LNCAP (cell line): ENCODE measurements around the gene OR1K1.

Experiments
- CTCF ChIP-seq: fragments of 450-650 bp; IDR thresholded peaks from 2 replicates; pipeline ENCODE4 v1.5.1; 2017; ENCODE audit warnings: mild to moderate bottlenecking

OR1K1 gene

GRCh38 chr9:122781671-122782070 is 18.3 kb upstream of the OR1K1 start:
- no peak for TF ChIP-seq CTCF

GRCh38 chr9:122785269-122785668 is 14.7 kb upstream of the OR1K1 start:
- TF ChIP-seq CTCF: no peak

- TF ChIP-seq CTCF: no peak
These were observed 13.6 kb upstream of the OR1K1 start for GRCh38 chr9:122786338-122786737.

- TF ChIP-seq CTCF: no peak
These were observed 11.1 kb upstream of the OR1K1 start, which contains the start of gene OR5C1 for GRCh38 chr9:122788831-122789230. TSS of gene OR5C1 (plus strand) at chr9:122788933. CDS start at chr9:122788933, 0 bp downstream.

- TF ChIP-seq CTCF: no peak
These were observed 10.5 kb upstream of the OR1K1 start for GRCh38 chr9:122789256-122790046.

- no peak for TF ChIP-seq CTCF
These were observed 7.9 kb upstream of the OR1K1 start for GRCh38 chr9:122791872-122792669.

GRCh38 chr9:122797316-122798063 is 2.4 kb upstream of the OR1K1 start:
- TF ChIP-seq CTCF: no peak
